GM18505 (cell line): ENCODE data around the gene FAM170B.

Experiments used
- ATAC-seq: cut with Tn5 transposase; IDR thresholded peaks from one replicate; pipeline ENCODE4 v1.9.1; 2021; ENCODE audit not compliant: unreplicated experiment
- POLR2A ChIP-seq: IDR thresholded peaks from 4 replicates; pipeline ENCODE4 v1.6.1; 2011; ENCODE audit warnings: borderline replicate concordance; ENCODE audit not compliant: insufficient read depth, insufficient read length; ENCODE audit errors: extremely low read depth

The FAM170B gene

GRCh38 chr10:49165821-49166483, 32.1 kb upstream of the FAM170B start:
- TF ChIP-seq POLR2A = no peak

GRCh38 chr10:49165259-49165658, 31.4 kb upstream of the FAM170B start:
- no peak for TF ChIP-seq POLR2A
- no peak for ATAC-seq

More at GRCh38 chr10:49165821-49166483, 32.1 kb upstream of the FAM170B start:
- no peak for ATAC-seq

- TF ChIP-seq POLR2A = no peak
- peak; percentile 87 for ATAC-seq
Observed at GRCh38 chr10:49164559-49165188, 30.9 kb upstream of the FAM170B start.

- TF ChIP-seq POLR2A = no peak
- no peak for ATAC-seq
Observed at GRCh38 chr10:49163741-49164140, 29.9 kb upstream of the FAM170B start.

- no peak for ATAC-seq
- TF ChIP-seq POLR2A = no peak
Observed at GRCh38 chr10:49162761-49163310, 29.0 kb upstream of the FAM170B start.

GRCh38 chr10:49162063-49162462, 28.2 kb upstream of the FAM170B start:
- TF ChIP-seq POLR2A = no peak
- no peak for ATAC-seq

GRCh38 chr10:49161411-49161997, 27.7 kb upstream of the FAM170B start:
- TF ChIP-seq POLR2A = no peak

GRCh38 chr10:49160814-49161213, 27.0 kb upstream of the FAM170B start:
- TF ChIP-seq POLR2A = no peak
- no peak for ATAC-seq

More at GRCh38 chr10:49161411-49161997, 27.7 kb upstream of the FAM170B start:
- ATAC-seq = no peak

- no peak for ATAC-seq
- TF ChIP-seq POLR2A = no peak
Observed at GRCh38 chr10:49160110-49160509, 26.3 kb upstream of the FAM170B start.

GRCh38 chr10:49158915-49159314, 25.1 kb upstream of the FAM170B start:
- no peak for TF ChIP-seq POLR2A
- ATAC-seq = no peak

GRCh38 chr10:49158404-49158803, 24.6 kb upstream of the FAM170B start:
- no peak for TF ChIP-seq POLR2A

GRCh38 chr10:49157229-49157628, 23.4 kb upstream of the FAM170B start:
- TF ChIP-seq POLR2A = no peak
- no peak for ATAC-seq

More at GRCh38 chr10:49158404-49158803, 24.6 kb upstream of the FAM170B start:
- ATAC-seq = no peak

GRCh38 chr10:49154641-49155040, 20.8 kb upstream of the FAM170B start:
- TF ChIP-seq POLR2A = no peak
- ATAC-seq = no peak

GRCh38 chr10:49153971-49154370, 20.1 kb upstream of the FAM170B start:
- ATAC-seq = no peak
- TF ChIP-seq POLR2A = no peak
